PC-3 (cell line): ENCODE measurements around the gene EPB41L5. TPM values are rescaled to one million over a fixed set of nuclear protein-coding genes. Genes with fewer than 3 reads are reported as not detected.
"Not testable (repeated sequence)": the region's sequence is repeated elsewhere in the genome, so short reads cannot be mapped to it uniquely, and the experiment has no call there.

Experiments used
- ATAC-seq: fragments of 200-7000 bp; cut with Tn5 transposase; 2 replicates; pipeline ENCODE4 v1.9.1; 2020; ENCODE audit warnings: mild to moderate bottlenecking, moderate library complexity
- BruUV-seq: library from RNA; stranded (reverse); fragments of 400-500 nt; replicated peaks from 2 replicates; lab custom pipeline; 2021; lab: Mats Ljungman, UMichigan
- CTCF ChIA-PET: fragments of 300-600 bp; sonication (Branson Sonifier 250); formaldehyde crosslinking; loops from one replicate; lab custom pipeline; 2022; ENCODE audit warnings: antibody characterized with exemption; lab: Charles Lee
- POLR2A ChIA-PET: fragments of 300-600 bp; sonication (Branson Sonifier 250); formaldehyde crosslinking; loops from one replicate; lab custom pipeline; 2022; ENCODE audit warnings: antibody characterized with exemption; ENCODE audit not compliant: unreplicated experiment; lab: Charles Lee
- DNase-seq: peaks from one replicate; pipeline ENCODE4 v3.0.0-alpha.2; 2015
- H2AFZ ChIP-seq: fragments of 300-600 bp; sonication (generic); 2 replicates; pipeline ENCODE4 v1.6.0; 2016; ENCODE audit warnings: antibody characterized with exemption, low read length
- H3F3A ChIP-seq: fragments of 300-600 bp; sonication (generic); one replicate; pipeline ENCODE4 v1.6.0; 2017; ENCODE audit warnings: antibody characterized with exemption, low read length, control low read depth, mild to moderate bottlenecking; ENCODE audit not compliant: unreplicated experiment
- H3K27ac ChIP-seq: fragments of 300-600 bp; sonication (generic); 2 replicates; pipeline ENCODE4 v1.5.1; 2016; ENCODE audit warnings: mild to moderate bottlenecking, low read length
- H3K27me3 ChIP-seq: fragments of 300-600 bp; sonication (generic); 2 replicates; pipeline ENCODE4 v1.6.1; 2016; ENCODE audit warnings: low read length, mixed read lengths
- H3K36me3 ChIP-seq: fragments of 300-600 bp; sonication (generic); 2 replicates; pipeline ENCODE4 v1.6.1; 2016; ENCODE audit warnings: low read depth, mixed run types, low read length, mixed read lengths
- H3K4me1 ChIP-seq: fragments of 300-600 bp; sonication (generic); 2 replicates; pipeline ENCODE4 v1.5.1; 2016; ENCODE audit warnings: low read length; ENCODE audit not compliant: insufficient read depth
- H3K4me2 ChIP-seq: fragments of 300-600 bp; sonication (generic); 2 replicates; pipeline ENCODE4 v1.6.0; 2016; ENCODE audit warnings: low read length
- H3K4me3 ChIP-seq: fragments of 300-600 bp; sonication (generic); 2 replicates; pipeline ENCODE4 v1.5.1; 2016; ENCODE audit warnings: mild to moderate bottlenecking, low read length, mixed read lengths
- H3K79me2 ChIP-seq: fragments of 300-600 bp; sonication (generic); 2 replicates; pipeline ENCODE4 v1.6.1; 2017; ENCODE audit warnings: low read length, mixed read lengths
- H3K9ac ChIP-seq: fragments of 300-600 bp; sonication (generic); 2 replicates; pipeline ENCODE4 v1.6.0; 2016; ENCODE audit warnings: mild to moderate bottlenecking, low read length
- H3K9me2 ChIP-seq: fragments of 300-600 bp; sonication (generic); replicated peaks from 2 replicates; pipeline ENCODE4 v1.6.1; 2016; ENCODE audit warnings: mixed run types, low read length, mixed read lengths
- H3K9me3 ChIP-seq: fragments of 300-600 bp; sonication (generic); 2 replicates; pipeline ENCODE4 v1.6.1; 2016; ENCODE audit warnings: low read length, mixed read lengths
- H4K20me1 ChIP-seq: fragments of 300-600 bp; sonication (generic); 2 replicates; pipeline ENCODE4 v1.6.1; 2016; ENCODE audit warnings: low read length, mixed read lengths
- EZH2 ChIP-seq: fragments of 300-600 bp; sonication (generic); IDR thresholded peaks from one replicate; pipeline ENCODE4 v1.6.1; 2017; ENCODE audit warnings: antibody characterized with exemption, mild to moderate bottlenecking, low read length; ENCODE audit not compliant: unreplicated experiment
- EZH2phosphoT487 ChIP-seq: fragments of 300-600 bp; sonication (generic); IDR thresholded peaks from 2 replicates; pipeline ENCODE4 v1.6.1; 2018; ENCODE audit warnings: mild to moderate bottlenecking, antibody characterized with exemption, low read length, borderline replicate concordance
- intact Hi-C: fragments of 100-400 bp; cut with micrococcal nuclease; formaldehyde crosslinking; loops from 2 replicates; pipeline ENCODE4 v1.9.0; 2023
- total RNA-seq: library from RNA; depleted of rRNA; stranded (reverse); fragments of >200 nt; gene quantifications from 2 replicates; pipeline ENCODE4 v1.2.3, GENCODE V29; 2014
- TF ChIP-seq, protein P1 (sequence below): fragments of 300-600 bp; sonication (generic); conservative IDR thresholded peaks from 2 replicates; pipeline ENCODE4 v1.5.1; 2017; ENCODE audit warnings: antibody characterized with exemption, low read depth, mild to moderate bottlenecking, low read length

The EPB41L5 gene
- total RNA-seq, 1 experiment from 2014 or later, result 11.7 TPM

DNA sequence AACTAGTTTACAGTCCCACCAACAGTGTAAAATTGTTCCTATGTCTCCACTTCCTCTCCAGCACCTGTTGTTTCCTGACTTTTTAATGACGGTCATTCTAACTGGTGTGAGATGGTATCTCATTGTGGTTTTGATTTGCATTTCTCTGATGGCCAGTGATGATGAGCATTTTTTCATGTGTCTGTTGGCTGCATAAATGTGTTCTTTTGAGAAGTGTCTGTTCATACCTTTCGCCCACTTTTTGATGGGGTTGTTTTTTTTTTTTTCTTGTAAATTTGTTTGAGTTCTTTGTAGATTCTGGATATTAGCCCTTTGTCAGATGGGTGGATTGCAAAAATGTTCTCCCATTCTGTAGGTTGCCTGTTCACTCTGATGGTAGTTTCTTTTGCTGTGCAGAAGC lies 33.4 kb downstream of the EPB41L5 start:
- CTCF ChIA-PET, H3K4me2 ChIP-seq, POLR2A ChIA-PET, ATAC-seq, H3F3A ChIP-seq, H3K4me1 ChIP-seq, intact Hi-C loops, H3K79me2 ChIP-seq, H2AFZ ChIP-seq, H3K27me3 ChIP-seq, H4K20me1 ChIP-seq, BruUV-seq, H3K9me2 ChIP-seq, H3K9ac ChIP-seq, DNase-seq, H3K9me3 ChIP-seq, H3K4me3 ChIP-seq, H3K36me3 ChIP-seq, H3K27ac ChIP-seq: not testable (repeated sequence)

DNA sequence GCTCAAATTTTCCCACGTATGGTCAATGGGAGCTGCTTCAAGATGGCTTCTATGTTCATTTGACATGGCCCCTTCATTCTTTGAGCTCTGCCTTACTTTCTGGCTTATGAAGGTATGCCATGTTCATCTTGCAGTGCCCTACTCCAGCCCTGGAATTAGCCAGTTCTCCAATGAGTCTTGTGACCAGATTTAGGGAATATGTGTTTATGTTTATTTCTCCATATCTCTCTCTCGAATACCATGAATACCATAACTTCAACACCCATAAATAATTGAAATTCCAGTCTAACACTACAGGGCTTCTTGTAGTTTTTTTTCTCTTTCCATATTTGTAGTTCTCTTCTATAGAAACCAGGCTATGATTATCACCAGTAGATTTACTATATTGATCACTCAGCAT lies 39.7 kb downstream of the EPB41L5 start:
- DNase-seq (no peak), ATAC-seq (no peak)
- no peaks in the 10 kb centered on the region for H3K4me1 ChIP-seq
- intact Hi-C loops, result no loop called here
- H4K20me1 ChIP-seq, result no peaks in the 10 kb centered on the region
- H3K27ac ChIP-seq, result no peak overlapping the region
- no peak overlapping the region for H3K4me3 ChIP-seq
- no peaks in the 10 kb centered on the region for H3K79me2 ChIP-seq
- no peaks in the 10 kb centered on the region for H3K9me3 ChIP-seq
- no peaks in the 10 kb centered on the region for H3K27me3 ChIP-seq
- no peaks in the 10 kb centered on the region for H3K9me2 ChIP-seq
- no peaks in the 10 kb centered on the region; the same call in 1 of the 2 replicates for H3K36me3 ChIP-seq
- ChIA-PET CTCF (no interaction called here), POLR2A (no interaction called here)
- no peak for TF ChIP-seq EZH2
- TF ChIP-seq, protein P1, sequence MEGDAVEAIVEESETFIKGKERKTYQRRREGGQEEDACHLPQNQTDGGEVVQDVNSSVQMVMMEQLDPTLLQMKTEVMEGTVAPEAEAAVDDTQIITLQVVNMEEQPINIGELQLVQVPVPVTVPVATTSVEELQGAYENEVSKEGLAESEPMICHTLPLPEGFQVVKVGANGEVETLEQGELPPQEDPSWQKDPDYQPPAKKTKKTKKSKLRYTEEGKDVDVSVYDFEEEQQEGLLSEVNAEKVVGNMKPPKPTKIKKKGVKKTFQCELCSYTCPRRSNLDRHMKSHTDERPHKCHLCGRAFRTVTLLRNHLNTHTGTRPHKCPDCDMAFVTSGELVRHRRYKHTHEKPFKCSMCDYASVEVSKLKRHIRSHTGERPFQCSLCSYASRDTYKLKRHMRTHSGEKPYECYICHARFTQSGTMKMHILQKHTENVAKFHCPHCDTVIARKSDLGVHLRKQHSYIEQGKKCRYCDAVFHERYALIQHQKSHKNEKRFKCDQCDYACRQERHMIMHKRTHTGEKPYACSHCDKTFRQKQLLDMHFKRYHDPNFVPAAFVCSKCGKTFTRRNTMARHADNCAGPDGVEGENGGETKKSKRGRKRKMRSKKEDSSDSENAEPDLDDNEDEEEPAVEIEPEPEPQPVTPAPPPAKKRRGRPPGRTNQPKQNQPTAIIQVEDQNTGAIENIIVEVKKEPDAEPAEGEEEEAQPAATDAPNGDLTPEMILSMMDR, result no peak
- TF ChIP-seq EZH2phosphoT487, result no peak
- no peak overlapping the region for H2AFZ ChIP-seq
- no peak overlapping the region for H3K4me2 ChIP-seq
- BruUV-seq, result no TSS peak
- no peak overlapping the region for H3K9ac ChIP-seq
- no peaks in the 10 kb centered on the region for H3F3A ChIP-seq

DNA sequence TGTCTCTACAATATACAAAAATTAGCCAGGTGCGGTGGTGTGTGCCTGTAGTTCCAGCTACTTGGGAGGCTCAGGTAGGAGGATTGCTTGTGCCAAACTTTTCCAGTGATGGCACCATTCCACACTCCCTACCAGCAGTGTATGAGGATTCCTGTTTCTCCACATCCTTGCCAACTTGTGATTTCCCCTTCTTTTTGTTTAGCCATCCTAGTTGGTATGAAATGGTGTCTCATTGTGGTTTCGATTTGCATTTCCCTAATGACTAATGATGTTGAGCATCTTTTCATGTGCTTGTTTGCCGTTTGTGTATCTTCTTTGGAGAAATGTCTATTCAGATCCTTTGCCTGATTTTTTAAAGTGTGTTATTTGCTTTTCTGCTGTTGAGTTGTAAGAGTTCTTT lies 41.0 kb downstream of the EPB41L5 start:
- no peaks in the 10 kb centered on the region for H4K20me1 ChIP-seq
- H3K4me2 ChIP-seq, result no peak overlapping the region
- H3F3A ChIP-seq, result no peaks in the 10 kb centered on the region
- POLR2A ChIA-PET, result no interaction called here
- 0 out of 2 replicates have a peak, but pooled peaks have one; percentile 31 for ATAC-seq
- no peaks in the 10 kb centered on the region; the same call in 1 of the 2 replicates for H3K36me3 ChIP-seq
- no peaks in the 10 kb centered on the region for H3K27me3 ChIP-seq
- H3K27ac ChIP-seq, result no peak overlapping the region
- TF ChIP-seq EZH2 (no peak), EZH2phosphoT487 (no peak)
- TF ChIP-seq, protein P1, result no peak
- peak; percentile 35 for DNase-seq
- no peaks in the 10 kb centered on the region for H3K9me2 ChIP-seq
- intact Hi-C loops, result no loop called here
- no peaks in the 10 kb centered on the region for H3K79me2 ChIP-seq
- H3K4me3 ChIP-seq, result no peak overlapping the region
- CTCF ChIA-PET, result no interaction called here
- no TSS peak for BruUV-seq
- no peaks in the 10 kb centered on the region for H3K4me1 ChIP-seq
- H3K9me3 ChIP-seq, result no peaks in the 10 kb centered on the region
- H2AFZ ChIP-seq, result no peak overlapping the region
- no peak overlapping the region for H3K9ac ChIP-seq
